Stromal cell of bone marrow (primary cell): ENCODE results near the gene IFT57.
"Not testable (repeated sequence)": the region's sequence is repeated elsewhere in the genome, so short reads cannot be mapped to it uniquely, and the experiment has no call there.

Experiments used
- DNase-seq: peaks from one replicate; pipeline ENCODE4 v3.0.0-alpha.2; 2012; ENCODE audit warnings: low read depth

Gene IFT57

DNA sequence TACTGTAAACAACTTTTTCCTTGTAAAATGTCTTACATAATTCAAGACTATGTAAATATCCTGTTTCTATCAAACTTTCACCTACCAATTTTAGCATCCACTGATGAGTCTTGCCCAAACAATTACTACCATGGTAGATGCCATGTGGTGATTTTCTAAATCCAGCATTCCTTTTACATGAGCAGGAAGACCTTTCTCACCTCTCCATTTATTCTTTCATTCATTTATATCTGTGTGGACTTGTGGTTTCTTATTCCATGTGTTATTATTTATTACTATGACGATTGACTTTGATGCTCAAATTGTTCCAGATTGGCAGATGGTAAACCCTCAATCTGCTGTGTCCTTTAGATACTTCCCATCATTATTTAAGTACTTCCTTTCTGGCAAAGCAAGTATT lies 62.4 kb downstream of the IFT57 start:
- DNase-seq = no peak

- no peak for DNase-seq
Observed at GRCh38 chr3:108159105-108159504, 63.1 kb downstream of the IFT57 start.

- DNase-seq = no peak
Observed at GRCh38 chr3:108158251-108158650, 64.0 kb downstream of the IFT57 start.

GRCh38 chr3:108157273-108157672 lies 65.0 kb downstream of the IFT57 start:
- no peak for DNase-seq

DNA sequence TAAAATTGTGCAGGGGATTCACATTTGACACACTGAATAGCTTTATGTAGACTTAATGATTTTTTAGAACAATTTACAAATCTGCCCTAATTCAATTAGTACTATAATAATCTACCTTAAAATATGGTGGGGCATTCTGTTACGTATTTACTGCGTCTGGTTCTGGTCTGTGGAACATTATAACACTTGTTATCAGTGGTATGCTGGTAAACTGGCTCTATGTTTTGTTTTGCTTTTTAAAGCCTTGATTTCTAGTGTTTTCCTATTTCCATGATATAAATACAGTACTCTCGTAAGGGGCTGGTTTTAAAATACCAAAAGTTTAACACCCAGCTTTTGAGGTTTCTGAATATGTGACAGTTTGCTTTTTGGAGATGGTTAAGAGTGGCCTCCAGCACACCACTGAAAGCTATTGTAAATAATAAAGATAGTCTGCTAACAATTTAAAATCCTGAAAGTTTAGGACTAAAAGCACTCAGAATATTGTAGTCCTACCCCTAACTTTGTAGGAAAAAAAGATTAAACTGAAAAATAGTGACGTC lies 65.8 kb downstream of the IFT57 start:
- DNase-seq = no peak

- DNase-seq = not testable (repeated sequence)
Observed at GRCh38 chr3:108155642-108156041, 66.6 kb downstream of the IFT57 start.

- DNase-seq = peak; percentile 41
Observed at GRCh38 chr3:108153451-108153981, 68.7 kb downstream of the IFT57 start.

DNA sequence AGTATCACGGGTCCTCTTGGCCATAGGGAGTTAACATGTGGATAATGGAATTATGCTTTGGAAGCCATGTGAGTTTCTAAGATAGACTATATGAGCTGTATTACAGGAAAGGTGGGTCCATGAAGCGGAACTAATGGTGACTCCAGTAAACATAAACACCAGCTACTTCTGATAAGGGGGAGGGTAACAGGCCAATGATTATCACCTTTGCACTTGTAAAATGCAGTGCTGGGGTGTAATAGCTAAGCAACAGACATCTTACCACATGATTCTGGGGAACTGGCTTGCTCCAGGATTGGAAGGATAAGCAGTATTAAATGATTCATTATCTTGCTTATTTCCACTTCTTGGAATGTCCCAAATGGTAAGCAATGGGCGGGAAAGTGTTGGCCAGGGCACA lies 70.0 kb downstream of the IFT57 start:
- DNase-seq = no peak

DNA sequence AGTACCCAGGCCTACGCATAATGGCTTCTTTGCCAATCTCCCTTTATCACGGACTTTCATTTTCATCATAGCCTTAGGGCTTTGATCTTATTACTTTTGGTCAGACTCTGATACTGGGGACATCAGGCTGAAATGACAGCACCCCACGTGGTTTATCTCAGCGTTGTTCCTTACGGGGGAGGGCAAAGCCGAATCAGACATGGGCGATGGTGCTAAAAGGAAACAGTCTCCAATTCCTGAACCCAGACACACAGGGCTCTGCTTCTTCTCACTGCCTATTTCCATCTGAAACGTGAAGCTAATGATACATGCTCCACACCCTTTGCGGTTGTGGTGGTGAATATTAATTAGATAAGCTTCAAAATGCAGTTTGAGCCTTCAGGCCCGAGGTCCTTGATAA lies 72.0 kb downstream of the IFT57 start:
- no peak for DNase-seq

- no peak for DNase-seq
Observed at GRCh38 chr3:108146139-108146538, 76.1 kb downstream of the IFT57 start.

GRCh38 chr3:108145578-108145977 lies 76.6 kb downstream of the IFT57 start:
- DNase-seq = no peak

GRCh38 chr3:108137460-108137814 lies 84.8 kb downstream of the IFT57 start:
- DNase-seq = no peak

DNA sequence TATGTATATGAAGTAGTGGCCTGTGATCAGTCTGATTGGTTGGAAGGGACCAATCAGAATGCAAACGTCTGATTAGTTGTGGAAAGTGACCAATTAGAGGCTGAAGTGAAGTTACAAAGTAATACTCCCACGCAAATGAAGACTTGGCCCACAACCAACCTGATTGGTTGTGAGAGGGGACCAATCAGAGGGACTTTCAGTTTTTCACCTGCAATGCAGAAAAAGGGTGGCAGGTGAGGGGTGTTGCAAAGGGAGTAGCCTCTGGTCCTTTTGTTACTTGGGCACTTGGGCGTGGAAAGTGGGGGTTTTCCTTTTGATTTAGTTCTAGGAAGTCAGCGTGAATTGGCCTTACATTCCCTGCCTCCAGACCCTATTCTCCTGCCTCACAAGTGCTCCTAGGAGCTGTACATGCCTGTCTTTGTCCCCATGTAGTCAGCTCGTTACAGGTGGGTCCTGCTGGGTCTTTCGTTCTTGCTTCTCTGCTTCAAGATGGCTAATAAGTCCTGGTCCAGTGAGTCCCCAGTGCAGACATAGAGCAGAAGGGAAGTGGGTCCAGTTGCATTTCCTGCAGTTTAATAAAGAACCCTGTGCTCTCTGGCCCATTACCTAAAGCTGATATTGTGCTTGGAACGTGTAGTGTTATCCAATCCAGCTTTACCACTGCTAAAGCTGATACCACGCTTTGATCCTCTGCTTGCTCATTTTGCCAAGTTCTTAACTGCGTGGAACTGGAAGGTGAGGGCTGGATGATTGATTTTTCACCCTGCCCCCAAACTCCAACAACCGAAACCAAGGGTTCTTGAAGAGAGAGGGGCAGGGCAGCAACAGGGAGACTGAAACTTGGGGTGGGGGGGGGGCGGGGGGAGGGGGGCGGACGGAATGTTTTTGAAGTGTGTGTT lies 85.4 kb downstream of the IFT57 start:
- DNase-seq = no peak

GRCh38 chr3:108134555-108134880 lies 87.7 kb downstream of the IFT57 start:
- no peak for DNase-seq

DNA sequence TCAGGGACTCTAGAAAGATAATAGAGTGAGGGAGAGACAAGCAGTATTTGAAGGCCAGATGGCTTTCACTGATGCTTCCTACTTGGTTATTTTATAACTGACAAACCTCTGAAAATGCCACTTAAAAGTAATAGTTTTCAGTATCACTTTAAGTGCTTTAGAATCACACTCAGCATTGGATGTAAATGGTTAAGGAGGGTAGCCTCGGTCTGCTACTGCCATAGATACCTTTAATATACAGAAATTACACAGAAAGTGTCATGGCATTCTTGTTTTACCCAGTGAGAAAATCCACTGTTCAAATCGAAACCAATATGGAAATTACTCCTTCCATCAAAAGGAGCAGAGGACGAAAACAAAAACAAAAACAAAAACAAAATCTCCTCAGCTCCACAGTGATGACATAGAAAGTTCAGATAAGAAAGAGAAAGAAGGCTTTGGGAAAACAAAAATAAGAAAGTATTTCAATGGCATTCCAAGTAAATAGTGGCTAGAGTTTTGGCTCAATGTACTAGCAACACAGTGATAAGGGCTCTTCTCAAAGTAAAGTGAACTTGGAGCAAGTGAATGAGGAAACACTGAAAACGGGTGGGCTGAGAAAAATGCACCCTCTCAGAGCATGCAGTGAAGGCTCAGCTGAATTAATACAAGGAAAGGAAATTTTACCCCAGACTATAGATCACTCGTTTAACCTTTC lies 88.2 kb downstream of the IFT57 start:
- no peak for DNase-seq

- no peak for DNase-seq
Observed at GRCh38 chr3:108133048-108133369, 89.2 kb downstream of the IFT57 start.

DNA sequence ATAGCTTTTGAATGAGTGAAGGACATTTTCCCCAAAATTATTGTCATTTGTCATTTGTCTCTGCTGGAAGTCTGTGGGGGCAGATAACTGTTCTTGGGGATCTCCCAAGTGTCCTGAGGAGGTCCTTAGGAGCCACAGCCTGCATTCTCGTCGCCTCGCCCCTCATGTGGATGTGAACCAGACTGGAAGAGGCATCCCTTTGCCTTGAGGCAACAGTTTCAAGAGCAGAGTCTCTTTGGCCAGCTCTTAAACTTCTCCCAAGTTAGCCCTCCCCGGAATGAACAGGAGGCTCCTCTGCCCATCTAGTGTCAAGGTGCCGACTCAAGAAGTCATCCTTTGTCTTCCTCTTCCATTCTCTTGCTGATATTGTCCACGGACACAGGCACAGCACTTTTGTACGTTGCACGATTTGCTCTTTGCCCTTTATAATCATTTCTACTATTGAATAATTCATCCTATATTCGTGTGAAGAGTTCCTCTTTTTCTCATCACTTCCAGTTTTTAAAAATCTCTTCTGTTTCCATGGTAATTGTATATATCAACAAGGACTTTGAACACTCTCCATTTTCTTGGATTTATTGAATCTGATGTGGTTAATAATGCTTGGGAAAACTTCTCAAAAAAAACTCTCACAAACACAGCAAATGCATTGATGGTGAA lies 90.6 kb downstream of the IFT57 start:
- no peak for DNase-seq

GRCh38 chr3:108130701-108131474 lies 91.3 kb downstream of the IFT57 start:
- peak; percentile 84 for DNase-seq

DNA sequence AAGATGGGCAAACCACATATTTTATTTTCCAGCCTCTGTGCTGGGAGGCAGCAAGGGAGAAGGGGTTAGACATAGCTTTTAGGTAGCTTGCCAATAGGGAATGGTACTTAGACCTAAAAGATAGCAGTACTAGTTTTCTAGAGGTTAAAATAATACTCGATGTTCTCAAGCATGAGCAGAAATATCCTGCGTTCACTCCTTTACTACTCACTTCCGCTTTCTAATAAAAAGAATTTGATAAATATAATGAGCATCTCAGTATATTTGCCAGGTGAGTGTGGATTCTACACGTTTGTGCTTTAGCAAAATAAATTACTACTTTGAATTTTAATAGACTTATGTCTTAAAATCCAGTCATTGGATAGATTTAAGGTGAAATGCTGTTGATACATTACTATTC lies 92.0 kb downstream of the IFT57 start:
- no peak for DNase-seq

DNA sequence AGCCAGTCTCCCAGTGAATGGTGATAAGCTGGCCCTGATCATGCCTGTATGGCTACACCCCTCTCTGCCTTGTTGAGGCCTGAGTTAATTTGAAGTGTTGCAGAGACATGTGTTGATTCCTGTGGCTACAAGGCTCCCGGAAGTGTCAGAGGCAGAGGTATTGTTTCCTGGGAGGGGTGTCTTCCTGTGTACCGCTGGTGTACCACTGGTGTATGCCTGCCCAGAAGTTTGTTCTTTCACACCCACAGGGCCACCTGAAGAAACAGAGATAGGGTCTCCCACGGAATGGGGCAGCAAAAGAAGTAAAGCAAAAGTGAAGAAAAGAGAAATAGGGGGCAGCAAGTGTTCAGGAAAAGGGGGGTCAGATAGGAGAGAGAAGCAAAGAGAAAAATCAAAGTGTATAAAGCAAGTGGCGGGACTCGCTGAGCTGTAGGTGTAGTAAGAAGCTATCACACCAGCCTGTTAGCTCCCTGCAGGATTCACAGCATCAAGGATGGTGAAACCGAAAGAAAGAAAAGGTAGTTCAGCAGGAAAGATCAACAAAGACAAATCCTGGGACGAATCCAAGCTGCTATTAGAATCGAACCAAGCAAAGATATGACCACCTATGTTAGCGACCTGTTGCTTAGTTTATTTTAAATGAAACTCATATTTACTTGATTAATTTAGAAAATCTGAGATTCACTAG lies 94.8 kb downstream of the IFT57 start:
- no peak for DNase-seq

DNA sequence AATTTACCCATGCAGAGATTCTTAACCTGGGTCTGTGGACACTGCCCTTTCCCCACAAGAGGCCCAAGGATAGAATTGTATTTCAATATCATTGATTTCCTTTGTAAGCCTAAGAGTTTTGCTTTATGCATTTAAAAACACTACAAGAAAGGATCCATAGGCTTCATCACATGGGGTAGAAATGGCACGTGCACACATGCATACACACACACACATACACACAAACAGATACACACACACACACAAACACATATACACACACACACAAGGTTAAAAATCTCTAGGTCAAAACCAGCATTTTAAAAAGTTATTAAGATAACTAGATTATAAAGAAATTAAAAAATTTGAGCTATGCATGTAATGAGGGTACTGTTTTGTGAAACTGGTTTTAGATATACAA lies 95.9 kb downstream of the IFT57 start:
- no peak for DNase-seq
